HS-5 (cell line): ENCODE measurements around the gene KRT27.
"Not testable (repeated sequence)": the region's sequence is repeated elsewhere in the genome, so short reads cannot be mapped to it uniquely, and the experiment has no call there.

Source experiments
- DNase-seq: peaks from one replicate; pipeline ENCODE4 v3.0.0-alpha.2; 2012; ENCODE audit warnings: low read depth

KRT27 gene

GRCh38 chr17:40782450-40782849 lies at the start of gene KRT27:
Gene KRT27 (minus strand): TSS chr17:40782550. CDS start chr17:40782493, 57 bp downstream.
- no peak for DNase-seq

- DNase-seq = no peak
Observed at GRCh38 chr17:40830085-40830776, 47.9 kb upstream of the KRT27 start.

- no peak for DNase-seq
Observed at GRCh38 chr17:40828454-40829044, 46.2 kb upstream of the KRT27 start.

- no peak for DNase-seq
Observed at GRCh38 chr17:40827746-40828453, 45.5 kb upstream of the KRT27 start.

- DNase-seq = no peak
Observed at GRCh38 chr17:40825599-40825998, 43.2 kb upstream of the KRT27 start.

GRCh38 chr17:40824015-40824832 lies 41.9 kb upstream of the KRT27 start:
- DNase-seq = no peak

GRCh38 chr17:40822132-40822812 lies 39.9 kb upstream of the KRT27 start, which contains the start of gene KRT10:
Gene KRT10 (minus strand): TSS chr17:40822614. CDS start chr17:40822585, 29 bp downstream.
- DNase-seq = no peak

GRCh38 chr17:40821536-40821935 lies 39.2 kb upstream of the KRT27 start:
- DNase-seq = no peak

- no peak for DNase-seq
Observed at GRCh38 chr17:40820228-40820838, 38.0 kb upstream of the KRT27 start.

- no peak for DNase-seq
Observed at GRCh38 chr17:40819528-40820125, 37.3 kb upstream of the KRT27 start.

- no peak for DNase-seq
Observed at GRCh38 chr17:40818733-40819527, 36.6 kb upstream of the KRT27 start.

- no peak for DNase-seq
Observed at GRCh38 chr17:40818343-40818732, 36.0 kb upstream of the KRT27 start.

GRCh38 chr17:40817103-40817682 lies 34.8 kb upstream of the KRT27 start:
- DNase-seq = no peak

- DNase-seq = no peak
Observed at GRCh38 chr17:40816569-40816968, 34.2 kb upstream of the KRT27 start.

- no peak for DNase-seq
Observed at GRCh38 chr17:40815381-40815780, 33.0 kb upstream of the KRT27 start.

GRCh38 chr17:40814657-40815056 lies 32.3 kb upstream of the KRT27 start:
- DNase-seq = not testable (repeated sequence)

- DNase-seq = no peak
Observed at GRCh38 chr17:40813804-40814203, 31.5 kb upstream of the KRT27 start.

GRCh38 chr17:40812639-40813038 lies 30.3 kb upstream of the KRT27 start:
- DNase-seq = no peak

GRCh38 chr17:40810494-40810893 lies 28.1 kb upstream of the KRT27 start:
- DNase-seq = peak; percentile 38
